ENCODE results near the gene SORL1.

SORL1 gene

GRCh38 chr11:121521145-121522042 is 69.3 kb downstream of the SORL1 start:
- H3K27ac ChIP-seq: peak overlapping the region; percentile 54 to 72
- intact Hi-C loops (cut with DNase I; ENCODE audit: low total_unique reads): loop anchor here (5.0 to 10.0 kb wide), 2 partner anchors 69 to 983 kb away; partner anchors contain the start of genes SORL1 and SORL1-AS1

GRCh38 chr11:121522043-121522941 is 70.2 kb downstream of the SORL1 start:
- Histone ChIP-seq H3K27ac (peak overlapping the region; percentile 54 to 72), H3K36me3 (no peaks in the 10 kb centered on the region), H3K4me3 (no peak overlapping the region), H3K4me1 (peaks cover 0 to 45% (median 26%) of the 10 kb centered on the region in 4 donors), H3K27me3 (no peaks in the 10 kb centered on the region), H3K9me3 (no peaks in the 10 kb centered on the region)
- intact Hi-C loops (cut with DNase I; ENCODE audit: low total_unique reads): loop anchor here (5.0 to 10.0 kb wide), 2 partner anchors 70 to 983 kb away; partner anchors contain the start of genes SORL1 and SORL1-AS1
- no peak for DNase-seq
- no peak for TF ChIP-seq CTCF (IDR thresholded peaks at IDR 0.05)

More at GRCh38 chr11:121521145-121522042, 69.3 kb downstream of the SORL1 start:
- Histone ChIP-seq H3K9me3 (no peaks in the 10 kb centered on the region), H3K4me1 (peaks cover 0 to 45% (median 26%) of the 10 kb centered on the region in 4 donors), H3K27me3 (no peaks in the 10 kb centered on the region), H3K4me3 (peak overlapping the region; percentile 0 to 6), H3K36me3 (no peaks in the 10 kb centered on the region)
- DNase-seq: no peak
- no peak for TF ChIP-seq CTCF (IDR thresholded peaks at IDR 0.05)

GRCh38 chr11:121523581-121524232 is 71.6 kb downstream of the SORL1 start:
- TF ChIP-seq CTCF (IDR thresholded peaks at IDR 0.05): no peak
- no peak for DNase-seq
- no peaks in the 10 kb centered on the region for H3K27me3 ChIP-seq

GRCh38 chr11:121524233-121524631 is 72.1 kb downstream of the SORL1 start:
- DNase-seq: no peak
- intact Hi-C loops (cut with DNase I; ENCODE audit: low total_unique reads): loop anchor here (5.0 to 10.0 kb wide), 2 partner anchors 72 to 981 kb away; partner anchors contain the start of genes SORL1 and SORL1-AS1
- Histone ChIP-seq H3K4me3 (no peak overlapping the region), H3K27ac (peak overlapping the region; percentile 20 to 72), H3K27me3 (no peaks in the 10 kb centered on the region), H3K4me1 (peaks cover 0 to 42% (median 26%) of the 10 kb centered on the region in 4 donors), H3K9me3 (no peaks in the 10 kb centered on the region), H3K36me3 (no peaks in the 10 kb centered on the region)
- no peak for TF ChIP-seq CTCF (IDR thresholded peaks at IDR 0.05)

More at GRCh38 chr11:121523581-121524232, 71.6 kb downstream of the SORL1 start:
- H3K4me3 ChIP-seq: no peak overlapping the region
- no peaks in the 10 kb centered on the region for H3K36me3 ChIP-seq
- H3K4me1 ChIP-seq: peaks cover 0 to 45% (median 26%) of the 10 kb centered on the region in 4 donors
- intact Hi-C loops (cut with DNase I; ENCODE audit: low total_unique reads): loop anchor here (5.0 to 10.0 kb wide), 2 partner anchors 71 to 981 kb away; partner anchors contain the start of genes SORL1 and SORL1-AS1
- H3K9me3 ChIP-seq: no peaks in the 10 kb centered on the region
- peak overlapping the region; percentile 20 to 72 for H3K27ac ChIP-seq

- no peak overlapping the region for H3K27ac ChIP-seq
- H3K4me1 ChIP-seq: peaks cover 0 to 30% (median 18%) of the 10 kb centered on the region in 4 donors
- no peaks in the 10 kb centered on the region for H3K27me3 ChIP-seq
- intact Hi-C loops (cut with DNase I; ENCODE audit: low total_unique reads): loop anchor here (10.0 kb wide), 1 partner anchor 979 kb away; no protein-coding TSS in a partner anchor
- no peak overlapping the region for H3K4me3 ChIP-seq
- no peaks in the 10 kb centered on the region for H3K9me3 ChIP-seq
- no peak for DNase-seq
- no peaks in the 10 kb centered on the region for H3K36me3 ChIP-seq
- TF ChIP-seq CTCF (IDR thresholded peaks at IDR 0.05): no peak
Observed at GRCh38 chr11:121525376-121525775, 73.3 kb downstream of the SORL1 start.
